Upper lobe of right lung (tissue), 1 donor: ENCODE data around the gene GLCCI1. TPM values are rescaled to one million over a fixed set of nuclear protein-coding genes. Genes with fewer than 3 reads are reported as not detected.

Source experiments
- ATAC-seq: fragments of 200-7000 bp; cut with Tn5 transposase; one replicate; pipeline ENCODE4 v1.9.1; 2020; ENCODE audit warnings: mild to moderate bottlenecking, moderate library complexity
- DNase-seq: peaks from one replicate; pipeline ENCODE4 v3.0.0-alpha.2; 2020
- H3K27ac ChIP-seq: fragments of 200-600 bp; one replicate; pipeline ENCODE4 v1.8.0; 2022
- H3K27me3 ChIP-seq: fragments of 200-600 bp; one replicate; pipeline ENCODE4 v1.8.0; 2022; ENCODE audit warnings: mild to moderate bottlenecking
- H3K36me3 ChIP-seq: fragments of 200-600 bp; one replicate; pipeline ENCODE4 v1.8.0; 2022
- H3K4me1 ChIP-seq: fragments of 200-600 bp; one replicate; pipeline ENCODE4 v1.8.0; 2022
- H3K4me3 ChIP-seq: fragments of 200-600 bp; one replicate; pipeline ENCODE4 v1.8.0; 2022; ENCODE audit warnings: mild to moderate bottlenecking
- H3K9me3 ChIP-seq: fragments of 200-600 bp; one replicate; pipeline ENCODE4 v1.8.0; 2022
- intact Hi-C: fragments of 100-400 bp; cut with DNase I; formaldehyde crosslinking; loops from one replicate; pipeline ENCODE4 v1.11.0; 2022
- total RNA-seq: library from RNA; stranded (reverse); fragmentation: NEBNext Ultra II Directional; extraction: Animal tissue kit (Norgen Biotek cat#: 25700); gene quantifications from one replicate; pipeline ENCODE4 v1.2.1, GENCODE V29; 2021
- TF ChIP-seq, protein P1 (sequence below): fragments of 200-600 bp; IDR thresholded peaks from one replicate; pipeline ENCODE4 v1.8.0; 2022; ENCODE audit warnings: antibody characterized with exemption
- donor health status: DM: no; HTN: yes; CAD: no; lungs with severe emphysema.

GLCCI1 gene
- total RNA-seq, 1 donor from 2014 or later: 45.1 TPM

DNA sequence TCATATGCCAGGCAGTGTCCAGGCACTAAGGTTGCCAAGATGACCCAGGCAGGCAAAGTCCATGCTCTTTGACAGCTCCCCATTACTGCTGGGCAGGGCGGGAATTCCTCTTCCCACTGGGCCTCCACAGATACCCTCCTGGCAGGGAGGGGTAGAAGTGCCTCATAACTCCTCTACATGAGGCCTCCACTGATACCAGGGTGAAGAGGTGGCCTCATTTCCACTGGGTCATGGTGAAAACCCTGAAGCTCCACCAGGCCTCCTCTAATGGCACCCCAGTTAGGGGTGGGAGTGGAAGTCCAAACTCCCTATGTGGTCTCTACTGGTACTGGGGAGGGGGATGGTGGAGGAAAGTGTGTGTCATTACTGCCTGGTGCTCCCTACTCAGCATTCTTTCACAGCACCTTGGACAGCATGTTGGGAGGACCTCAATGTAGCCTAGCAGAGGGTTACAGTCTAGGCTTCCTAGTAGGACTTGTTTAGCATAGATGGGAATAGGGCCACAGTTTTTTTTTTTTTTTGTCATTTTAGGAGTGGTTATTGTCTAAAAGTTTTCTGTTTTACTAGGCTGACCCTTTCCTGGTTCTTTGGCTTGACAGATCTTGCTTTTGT is 34.6 kb upstream of the GLCCI1 start:
- TF ChIP-seq, protein P1, sequence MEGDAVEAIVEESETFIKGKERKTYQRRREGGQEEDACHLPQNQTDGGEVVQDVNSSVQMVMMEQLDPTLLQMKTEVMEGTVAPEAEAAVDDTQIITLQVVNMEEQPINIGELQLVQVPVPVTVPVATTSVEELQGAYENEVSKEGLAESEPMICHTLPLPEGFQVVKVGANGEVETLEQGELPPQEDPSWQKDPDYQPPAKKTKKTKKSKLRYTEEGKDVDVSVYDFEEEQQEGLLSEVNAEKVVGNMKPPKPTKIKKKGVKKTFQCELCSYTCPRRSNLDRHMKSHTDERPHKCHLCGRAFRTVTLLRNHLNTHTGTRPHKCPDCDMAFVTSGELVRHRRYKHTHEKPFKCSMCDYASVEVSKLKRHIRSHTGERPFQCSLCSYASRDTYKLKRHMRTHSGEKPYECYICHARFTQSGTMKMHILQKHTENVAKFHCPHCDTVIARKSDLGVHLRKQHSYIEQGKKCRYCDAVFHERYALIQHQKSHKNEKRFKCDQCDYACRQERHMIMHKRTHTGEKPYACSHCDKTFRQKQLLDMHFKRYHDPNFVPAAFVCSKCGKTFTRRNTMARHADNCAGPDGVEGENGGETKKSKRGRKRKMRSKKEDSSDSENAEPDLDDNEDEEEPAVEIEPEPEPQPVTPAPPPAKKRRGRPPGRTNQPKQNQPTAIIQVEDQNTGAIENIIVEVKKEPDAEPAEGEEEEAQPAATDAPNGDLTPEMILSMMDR: no peak
- no peak overlapping the region for H3K27ac ChIP-seq
- no peaks in the 10 kb centered on the region for H3K4me1 ChIP-seq
- ATAC-seq (peak; percentile 27), DNase-seq (no peak)
- H3K4me3 ChIP-seq: no peak overlapping the region
- no peaks in the 10 kb centered on the region for H3K27me3 ChIP-seq
- intact Hi-C loops: no loop called here
- no peaks in the 10 kb centered on the region for H3K36me3 ChIP-seq
- no peaks in the 10 kb centered on the region for H3K9me3 ChIP-seq

DNA sequence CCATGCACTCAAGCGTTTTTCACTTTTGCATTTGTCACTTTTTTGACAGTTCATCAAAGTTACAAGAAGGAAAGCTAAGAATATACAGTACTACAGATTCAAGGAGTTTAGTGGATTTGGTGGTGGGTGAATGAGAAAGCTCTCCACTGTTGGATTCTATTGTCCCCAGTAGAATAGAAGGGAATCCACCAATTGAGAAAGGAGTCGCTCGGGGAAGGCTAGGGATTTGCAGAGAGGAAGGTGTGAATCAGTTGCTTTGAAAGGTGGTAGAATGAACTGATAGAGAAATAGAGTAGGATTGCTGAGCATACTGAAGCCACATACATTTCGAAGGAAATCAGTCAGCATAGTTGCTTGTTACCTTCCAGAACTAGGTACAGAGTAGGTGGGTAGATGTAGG is 33.7 kb upstream of the GLCCI1 start:
- Histone ChIP-seq H3K36me3 (no peaks in the 10 kb centered on the region), H3K4me3 (no peak overlapping the region), H3K4me1 (no peaks in the 10 kb centered on the region), H3K9me3 (no peaks in the 10 kb centered on the region), H3K27me3 (no peaks in the 10 kb centered on the region), H3K27ac (no peak overlapping the region)
- intact Hi-C loops: no loop called here
- ATAC-seq: no peak
- DNase-seq: no peak
- TF ChIP-seq, protein P1: no peak

DNA sequence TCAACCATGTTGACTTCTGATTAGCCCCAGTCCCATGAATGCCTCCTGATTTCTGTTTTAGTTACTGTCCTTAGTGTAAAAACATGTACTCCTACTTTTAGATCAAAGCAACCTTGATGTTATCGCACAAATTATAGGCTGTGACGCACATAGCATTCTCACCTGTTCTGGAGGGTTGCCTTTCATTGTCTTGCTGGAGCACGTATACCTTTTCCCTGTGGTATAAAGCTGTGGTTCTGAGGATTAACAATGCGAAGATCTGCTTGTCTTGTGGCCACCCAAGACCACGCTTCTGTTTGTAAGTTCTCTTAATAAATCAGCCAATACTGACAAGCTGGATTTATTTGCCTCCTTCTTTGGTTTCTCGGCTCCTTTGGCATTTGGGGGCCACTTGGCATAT is 30.1 kb upstream of the GLCCI1 start:
- ATAC-seq: no peak

DNA sequence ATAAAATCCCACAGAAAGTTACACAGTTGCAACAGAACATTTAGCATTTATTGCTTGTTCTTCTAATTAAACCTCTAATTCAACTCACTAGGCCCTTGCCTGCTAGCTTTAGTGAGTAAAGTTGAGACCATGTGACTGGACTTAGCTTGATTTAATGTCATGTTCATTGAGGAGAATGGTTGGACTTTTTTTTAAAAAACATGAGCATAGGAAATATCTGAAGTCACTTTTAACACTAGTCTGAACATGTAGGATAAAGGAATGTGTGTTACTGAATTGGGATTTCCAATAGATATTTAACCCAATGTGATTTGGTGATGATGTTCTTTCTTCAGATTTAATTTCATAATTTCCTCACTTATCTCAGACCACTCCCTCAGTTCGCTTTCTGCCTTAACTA is 24.6 kb upstream of the GLCCI1 start:
- Histone ChIP-seq H3K27ac (no peak overlapping the region), H3K4me3 (no peak overlapping the region), H3K4me1 (no peaks in the 10 kb centered on the region), H3K27me3 (no peaks in the 10 kb centered on the region), H3K9me3 (no peaks in the 10 kb centered on the region), H3K36me3 (no peaks in the 10 kb centered on the region)
- intact Hi-C loops: no loop called here
- TF ChIP-seq, protein P1: no peak
- no peak for ATAC-seq
- DNase-seq: no peak

More for the DNA sequence above, 30.1 kb upstream of the GLCCI1 start:
- no peak for DNase-seq
- Histone ChIP-seq H3K36me3 (no peaks in the 10 kb centered on the region), H3K27ac (no peak overlapping the region), H3K27me3 (no peaks in the 10 kb centered on the region), H3K4me1 (no peaks in the 10 kb centered on the region), H3K4me3 (no peak overlapping the region), H3K9me3 (no peaks in the 10 kb centered on the region)
- TF ChIP-seq, protein P1: no peak
- intact Hi-C loops: no loop called here

DNA sequence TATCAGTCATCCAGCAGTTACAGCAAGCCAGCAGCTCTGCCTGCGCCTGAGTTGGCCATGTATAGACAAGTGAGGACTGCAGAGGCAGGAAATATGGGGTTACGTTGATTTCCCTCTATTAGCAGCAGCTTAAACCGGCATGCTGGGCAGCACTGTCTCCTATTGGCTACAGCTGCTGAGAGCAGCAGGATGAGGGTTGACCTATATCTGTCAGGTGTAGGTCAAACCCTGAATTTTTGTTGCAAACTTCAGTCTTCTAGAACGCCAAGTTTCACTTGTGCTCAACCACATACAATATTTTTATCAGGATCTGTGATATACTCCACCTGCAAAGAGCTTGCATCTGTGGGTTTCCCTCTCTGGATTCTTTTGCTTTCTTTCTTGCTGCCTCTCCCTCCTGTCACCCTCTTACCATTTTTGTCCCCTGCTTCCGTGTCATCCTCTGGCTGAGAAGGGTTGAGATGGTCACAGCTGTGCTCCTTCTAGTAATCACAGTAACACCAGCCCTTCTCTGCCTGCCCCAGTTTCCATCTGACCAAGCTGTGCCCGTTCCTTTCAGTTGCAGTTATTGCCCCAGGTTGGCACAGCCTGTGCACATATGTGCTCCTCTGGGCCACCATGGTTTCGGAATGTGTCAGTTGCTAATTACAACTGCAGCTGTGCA is 23.8 kb upstream of the GLCCI1 start:
- ATAC-seq (peak; percentile 61), DNase-seq (no peak)
- Histone ChIP-seq H3K27me3 (no peaks in the 10 kb centered on the region), H3K27ac (no peak overlapping the region), H3K4me3 (no peak overlapping the region), H3K9me3 (no peaks in the 10 kb centered on the region), H3K4me1 (no peaks in the 10 kb centered on the region), H3K36me3 (no peaks in the 10 kb centered on the region)
- intact Hi-C loops: no loop called here
- TF ChIP-seq, protein P1: no peak
